GM12875 (cell line): ENCODE measurements around the gene TNRC18.
"Not testable (repeated sequence)": the region's sequence is repeated elsewhere in the genome, so short reads cannot be mapped to it uniquely, and the experiment has no call there.

Source experiments
- H3K4me3 ChIP-seq: one replicate; pipeline ENCODE4 v1.5.1; 2011; ENCODE audit warnings: low read depth, low read length, control low read depth
- CTCF ChIP-seq: IDR thresholded peaks from 2 replicates; pipeline ENCODE4 v1.5.1; 2011; ENCODE audit warnings: low read depth, mild to moderate bottlenecking, control low read depth, inconsistent platforms, low read length, moderate library complexity, borderline replicate concordance; ENCODE audit not compliant: insufficient read depth

The TNRC18 gene

GRCh38 chr7:5337047-5337446, 86.6 kb downstream of the TNRC18 start:
- H3K4me3 ChIP-seq = no peak overlapping the region
- no peak for TF ChIP-seq CTCF

- TF ChIP-seq CTCF = no peak
- no peak overlapping the region for H3K4me3 ChIP-seq
These were observed 89.0 kb downstream of the TNRC18 start for GRCh38 chr7:5334671-5335070.

GRCh38 chr7:5333121-5334045, 90.3 kb downstream of the TNRC18 start:
- no peak for TF ChIP-seq CTCF
- no peak overlapping the region for H3K4me3 ChIP-seq

- TF ChIP-seq CTCF = no peak
These were observed 91.1 kb downstream of the TNRC18 start for GRCh38 chr7:5332579-5332978.

DNA sequence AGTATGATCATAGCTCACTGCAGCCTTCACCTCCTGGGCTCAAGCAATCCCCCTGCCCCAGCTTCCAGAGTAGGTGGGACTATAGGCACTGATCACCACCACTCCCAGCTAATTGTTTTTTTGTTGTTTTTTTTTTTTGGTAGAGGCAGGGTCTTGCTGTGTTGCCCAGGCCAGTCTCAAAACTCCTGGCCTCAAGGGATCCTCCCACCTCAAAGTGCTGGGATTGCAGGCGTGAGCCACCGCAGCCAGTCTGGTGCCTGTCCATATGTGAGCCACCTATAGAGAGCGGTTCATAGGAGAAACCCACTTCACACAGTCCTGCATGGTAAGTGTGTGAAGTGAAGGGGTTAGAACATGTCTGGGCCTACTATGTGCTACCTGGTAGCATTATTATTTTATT, 93.3 kb downstream of the TNRC18 start:
- no peak overlapping the region for H3K4me3 ChIP-seq
- no peak for TF ChIP-seq CTCF

More at GRCh38 chr7:5332579-5332978, 91.1 kb downstream of the TNRC18 start:
- H3K4me3 ChIP-seq = no peak overlapping the region

GRCh38 chr7:5324961-5325360, 98.7 kb downstream of the TNRC18 start:
- no peak overlapping the region for H3K4me3 ChIP-seq
- no peak for TF ChIP-seq CTCF

DNA sequence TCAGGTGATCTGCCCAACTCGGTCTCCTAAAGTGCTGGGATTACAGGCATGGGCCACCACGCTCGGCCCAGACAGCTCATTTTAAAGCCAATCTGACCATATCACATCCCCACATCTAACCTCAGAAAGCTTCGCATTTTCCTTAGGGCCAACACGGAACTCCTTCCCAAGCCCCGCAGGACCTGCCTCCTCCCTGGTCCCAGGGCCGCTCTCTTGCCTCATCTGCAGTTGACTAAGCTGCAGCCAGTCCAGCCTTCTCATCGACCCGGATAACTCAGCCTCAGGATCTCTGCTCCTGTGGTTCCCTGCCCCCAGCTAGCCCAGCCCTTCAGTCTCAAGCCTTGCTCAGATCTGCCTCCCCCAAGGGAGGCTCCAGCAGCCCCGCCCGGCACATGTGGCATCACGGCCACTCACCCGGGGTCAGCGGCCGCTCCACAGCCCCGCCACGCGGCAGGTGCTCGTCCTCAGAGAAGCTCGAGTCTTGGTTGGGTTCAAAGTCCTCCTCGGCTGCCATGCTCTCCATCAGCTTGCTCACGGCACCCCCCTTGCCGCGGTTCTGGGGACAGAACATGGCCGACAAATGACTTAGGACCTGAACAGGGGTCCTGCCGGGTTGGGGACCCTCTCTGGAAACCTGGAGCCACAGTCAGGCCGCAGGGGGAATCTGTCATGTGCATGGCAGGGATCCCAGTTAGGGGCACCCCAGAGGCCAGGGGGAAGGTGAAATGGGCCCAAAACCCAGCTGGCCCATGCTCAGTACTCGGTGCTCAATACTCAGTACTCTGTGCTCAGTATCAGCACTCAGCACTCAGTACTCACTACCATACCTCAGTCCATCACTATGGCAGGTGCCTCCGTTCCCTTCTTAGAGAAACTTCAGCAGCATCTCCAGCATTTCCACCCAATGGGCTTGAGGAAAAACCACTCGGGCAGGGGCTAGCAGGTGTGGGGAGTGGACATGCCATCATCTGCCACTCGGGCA, 99.5 kb downstream of the TNRC18 start:
- H3K4me3 ChIP-seq = not testable (repeated sequence)
